ENCODE measurements around the gene AKAP13. TPM values are rescaled to one million over a fixed set of nuclear protein-coding genes. Genes with fewer than 3 reads are reported as not detected.

Gene AKAP13
- polyA plus RNA-seq, 1 experiment = 13.6 TPM

DNA sequence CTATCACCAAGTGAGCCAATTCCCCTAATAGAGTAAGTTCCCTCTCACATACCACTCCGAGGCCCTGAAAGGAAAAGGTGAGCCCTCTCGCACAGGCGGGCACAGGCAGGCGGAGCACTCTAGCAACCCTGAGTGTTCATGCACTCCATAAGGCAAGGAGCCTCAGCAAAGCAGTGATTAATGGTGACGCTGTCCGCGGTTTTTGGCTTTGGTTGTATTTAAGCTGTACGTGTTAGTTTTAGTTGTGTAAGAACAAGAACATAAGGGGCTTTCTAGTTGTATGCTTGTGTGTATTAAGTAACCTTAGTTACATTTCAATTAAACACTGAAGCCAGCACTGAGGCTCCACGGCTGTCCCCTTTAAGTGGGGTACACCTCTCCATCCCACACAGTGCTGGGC lies 381.2 kb downstream of the AKAP13 start:
- ChIA-PET CTCF (no interaction called here), POLR2A (no interaction called here)
- Histone ChIP-seq H3K4me3 (ENCODE audit: low read depth, low read length) (no peak overlapping the region), H3K36me3 (ENCODE audit: control insufficient read depth, insufficient read depth, low read length) (no peaks in the 10 kb centered on the region; the same call in 1 of the 2 replicates), H3K27me3 (ENCODE audit: control insufficient read depth, insufficient read depth, low read length) (no peaks in the 10 kb centered on the region)
- TF ChIP-seq, protein P1, sequence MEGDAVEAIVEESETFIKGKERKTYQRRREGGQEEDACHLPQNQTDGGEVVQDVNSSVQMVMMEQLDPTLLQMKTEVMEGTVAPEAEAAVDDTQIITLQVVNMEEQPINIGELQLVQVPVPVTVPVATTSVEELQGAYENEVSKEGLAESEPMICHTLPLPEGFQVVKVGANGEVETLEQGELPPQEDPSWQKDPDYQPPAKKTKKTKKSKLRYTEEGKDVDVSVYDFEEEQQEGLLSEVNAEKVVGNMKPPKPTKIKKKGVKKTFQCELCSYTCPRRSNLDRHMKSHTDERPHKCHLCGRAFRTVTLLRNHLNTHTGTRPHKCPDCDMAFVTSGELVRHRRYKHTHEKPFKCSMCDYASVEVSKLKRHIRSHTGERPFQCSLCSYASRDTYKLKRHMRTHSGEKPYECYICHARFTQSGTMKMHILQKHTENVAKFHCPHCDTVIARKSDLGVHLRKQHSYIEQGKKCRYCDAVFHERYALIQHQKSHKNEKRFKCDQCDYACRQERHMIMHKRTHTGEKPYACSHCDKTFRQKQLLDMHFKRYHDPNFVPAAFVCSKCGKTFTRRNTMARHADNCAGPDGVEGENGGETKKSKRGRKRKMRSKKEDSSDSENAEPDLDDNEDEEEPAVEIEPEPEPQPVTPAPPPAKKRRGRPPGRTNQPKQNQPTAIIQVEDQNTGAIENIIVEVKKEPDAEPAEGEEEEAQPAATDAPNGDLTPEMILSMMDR (IDR thresholded peaks at IDR 0.05; ENCODE audit: insufficient read depth, low read depth, low read length) = no peak
- DNase-seq (ENCODE audit: low read depth) = no peak

GRCh38 chr15:85762039-85762755 lies 381.8 kb downstream of the AKAP13 start:
- POLR2A ChIA-PET = no interaction called here
- DNase-seq (ENCODE audit: low read depth) = no peak
- CTCF ChIA-PET = no interaction called here
- Histone ChIP-seq H3K4me3 (ENCODE audit: low read depth, low read length) (no peak overlapping the region), H3K36me3 (ENCODE audit: control insufficient read depth, insufficient read depth, low read length) (no peaks in the 10 kb centered on the region; the same call in 1 of the 2 replicates), H3K27me3 (ENCODE audit: control insufficient read depth, insufficient read depth, low read length) (no peaks in the 10 kb centered on the region)
- TF ChIP-seq, protein P1 (IDR thresholded peaks at IDR 0.05; ENCODE audit: insufficient read depth, low read depth, low read length) = no peak

DNA sequence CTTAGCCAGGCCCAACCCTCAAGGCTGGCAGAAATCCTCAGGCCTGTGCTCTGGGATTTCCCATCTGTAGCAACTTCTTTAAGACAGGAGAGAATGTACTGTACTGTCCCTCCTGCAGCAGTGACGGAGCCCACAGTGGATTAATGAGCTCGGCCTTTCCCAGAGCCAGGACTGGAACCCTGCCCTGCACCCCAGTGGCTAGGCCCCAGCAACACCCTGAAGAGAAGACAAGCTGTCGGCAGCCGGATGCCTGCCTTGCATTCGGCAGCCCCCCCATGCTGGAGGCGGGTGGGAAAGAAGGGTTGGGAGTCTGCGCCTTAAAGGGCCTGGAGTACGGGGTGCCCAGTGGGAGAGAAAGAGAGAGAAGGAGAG lies 382.3 kb downstream of the AKAP13 start:
- Histone ChIP-seq H3K27me3 (ENCODE audit: control insufficient read depth, insufficient read depth, low read length) (no peaks in the 10 kb centered on the region), H3K4me3 (ENCODE audit: low read depth, low read length) (no peak overlapping the region), H3K36me3 (ENCODE audit: control insufficient read depth, insufficient read depth, low read length) (no peaks in the 10 kb centered on the region; the same call in 1 of the 2 replicates)
- TF ChIP-seq, protein P1 (IDR thresholded peaks at IDR 0.05; ENCODE audit: insufficient read depth, low read depth, low read length) = no peak
- ChIA-PET POLR2A (no interaction called here), CTCF (interaction anchor here (1.1 to 2.2 kb wide), 2 partner anchors 16 to 70 kb away, joined by 3 to 5 read pairs; no protein-coding TSS in a partner anchor)
- no peak for DNase-seq (ENCODE audit: low read depth)

DNA sequence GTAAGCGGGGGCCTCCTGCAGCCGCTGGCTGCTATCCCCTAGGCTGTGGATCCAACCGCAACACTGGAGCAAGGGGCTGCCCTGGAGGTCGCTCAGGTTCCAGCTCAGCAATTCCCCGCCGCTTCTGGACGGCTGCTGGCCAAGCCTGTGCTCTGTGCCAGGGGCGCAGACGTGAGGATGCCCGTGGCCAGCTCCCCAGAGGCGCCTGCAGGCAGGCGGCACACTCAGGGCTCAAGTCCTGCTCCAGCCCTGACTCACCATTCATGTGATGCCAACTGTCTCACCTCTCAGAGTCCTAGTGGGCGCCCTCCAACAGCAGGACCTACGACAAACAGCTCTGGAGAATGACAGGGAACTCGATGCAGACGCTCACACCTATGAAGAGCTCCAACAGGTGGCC lies 382.8 kb downstream of the AKAP13 start:
- CTCF ChIA-PET = interaction anchor here (1.1 to 2.2 kb wide), 3 partner anchors 11 to 70 kb away, joined by 3 to 5 read pairs (median 5); no protein-coding TSS in a partner anchor
- POLR2A ChIA-PET = no interaction called here
- no peak for DNase-seq (ENCODE audit: low read depth)
- TF ChIP-seq, protein P1 (IDR thresholded peaks at IDR 0.05; ENCODE audit: insufficient read depth, low read depth, low read length) = no peak
- no peaks in the 10 kb centered on the region for H3K27me3 ChIP-seq (ENCODE audit: control insufficient read depth, insufficient read depth, low read length)
- H3K4me3 ChIP-seq (ENCODE audit: low read depth, low read length) = no peak overlapping the region
- no peaks in the 10 kb centered on the region; the same call in 1 of the 2 replicates for H3K36me3 ChIP-seq (ENCODE audit: control insufficient read depth, insufficient read depth, low read length)

DNA sequence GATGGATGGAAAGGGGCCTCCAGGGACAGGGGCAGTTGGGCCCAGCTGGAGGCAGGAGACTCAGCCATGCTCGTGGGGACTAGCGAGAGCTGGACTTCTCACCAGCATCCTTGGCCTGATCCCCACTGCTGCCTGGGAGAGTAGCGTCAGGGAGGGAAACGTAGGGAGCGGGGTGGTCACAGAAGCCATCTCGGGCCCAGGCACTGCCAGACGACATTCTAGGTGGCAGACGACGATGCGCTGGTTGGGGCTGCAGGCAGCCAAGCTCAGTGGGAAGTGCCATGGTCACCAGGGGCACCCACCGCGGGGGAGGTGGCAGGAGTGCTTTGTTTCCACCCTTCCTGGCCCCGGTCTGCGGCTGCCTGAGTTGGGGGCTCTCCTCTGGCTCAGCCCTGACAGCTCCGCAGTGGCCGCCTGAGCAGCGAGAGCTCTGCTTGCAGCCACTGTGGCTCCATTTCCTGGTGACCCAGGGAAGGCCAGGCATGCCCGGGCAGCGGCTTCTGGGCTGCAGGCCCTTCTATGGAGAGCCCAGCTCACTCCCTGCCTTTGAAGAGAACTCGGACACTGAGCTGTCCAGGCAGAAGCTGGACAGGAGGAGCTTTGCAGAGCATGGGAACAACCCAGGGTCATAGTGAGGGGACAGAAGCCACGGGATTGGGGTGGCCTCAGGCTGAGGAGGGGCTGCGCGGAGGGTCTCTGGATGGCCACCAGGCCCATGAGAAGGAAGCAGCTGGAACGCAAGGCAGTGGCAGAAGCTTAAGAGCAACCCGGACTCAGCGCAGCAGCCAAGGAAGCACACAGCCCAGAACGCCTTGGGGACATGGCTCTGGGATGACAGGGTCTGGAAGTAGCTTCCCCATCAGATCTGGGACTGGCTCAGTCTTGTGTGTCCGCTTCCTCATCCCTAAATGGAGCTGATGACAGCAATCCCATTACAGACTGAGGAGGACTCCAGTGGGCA lies 383.6 kb downstream of the AKAP13 start:
- TF ChIP-seq, protein P1 (IDR thresholded peaks at IDR 0.05; ENCODE audit: insufficient read depth, low read depth, low read length) = no peak
- Histone ChIP-seq H3K4me3 (ENCODE audit: low read depth, low read length) (no peak overlapping the region), H3K36me3 (ENCODE audit: control insufficient read depth, insufficient read depth, low read length) (no peaks in the 10 kb centered on the region; the same call in 1 of the 2 replicates), H3K27me3 (ENCODE audit: control insufficient read depth, insufficient read depth, low read length) (no peaks in the 10 kb centered on the region)
- CTCF ChIA-PET = interaction anchor here (0.6 to 2.2 kb wide), 6 partner anchors 12 to 77 kb away, joined by 3 to 5 read pairs (median 4); no protein-coding TSS in a partner anchor
- POLR2A ChIA-PET = no interaction called here
- no peak for DNase-seq (ENCODE audit: low read depth)

Data from BJ (cell line).